NCI-H460 (cell line): Measurements from ENCODE around the gene HJURP. TPM values are rescaled to one million over a fixed set of nuclear protein-coding genes. Genes with fewer than 3 reads are reported as not detected.

Experiments used
- DNase-seq: peaks from one replicate; pipeline ENCODE4 v3.0.0-alpha.2; 2016; ENCODE audit warnings: low read depth; ENCODE audit errors: extremely low read depth
- total RNA-seq: library from RNA; depleted of rRNA; stranded (reverse); fragments of >200 nt; shearing (Covaris generic); gene quantifications from 2 replicates; pipeline ENCODE4 v1.2.3, GENCODE V29; 2014; rRNA removed

HJURP gene
- total RNA-seq, 1 experiment from 2014 or later, result 106 TPM

- DNase-seq, result no peak
Measured at GRCh38 chr2:233798335-233799086, 55.8 kb downstream of the HJURP start.

GRCh38 chr2:233796254-233796653 lies 58.1 kb downstream of the HJURP start:
- DNase-seq, result no peak

- no peak for DNase-seq
Measured at GRCh38 chr2:233795735-233796171, 58.6 kb downstream of the HJURP start.

DNA sequence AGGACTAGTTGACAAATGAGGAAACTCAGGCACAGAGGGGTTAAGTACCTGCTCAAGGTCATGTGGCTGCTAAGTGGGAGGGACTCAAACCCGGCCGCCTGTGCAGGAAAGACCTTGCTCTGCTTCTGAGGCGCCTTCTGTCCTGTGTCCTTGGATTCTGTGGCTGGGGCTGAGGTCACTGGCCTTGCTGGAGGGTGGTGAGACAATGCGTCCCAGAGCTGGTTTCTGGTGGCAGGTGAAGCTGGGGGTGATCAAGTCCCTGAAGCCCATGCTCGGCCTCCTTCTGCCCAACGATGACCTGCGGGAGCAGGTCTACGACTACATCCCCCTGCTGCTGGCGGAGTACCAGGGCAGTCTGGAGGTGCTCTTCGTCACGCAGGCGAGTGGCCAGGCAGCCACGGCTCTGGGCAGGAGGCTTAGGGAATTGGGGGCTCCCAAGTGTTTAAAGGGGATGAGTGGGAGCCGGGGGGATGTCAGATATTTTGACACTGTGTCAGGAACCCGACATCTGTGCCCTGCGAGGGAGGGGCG lies 60.1 kb downstream of the HJURP start:
- DNase-seq, result no peak

DNA sequence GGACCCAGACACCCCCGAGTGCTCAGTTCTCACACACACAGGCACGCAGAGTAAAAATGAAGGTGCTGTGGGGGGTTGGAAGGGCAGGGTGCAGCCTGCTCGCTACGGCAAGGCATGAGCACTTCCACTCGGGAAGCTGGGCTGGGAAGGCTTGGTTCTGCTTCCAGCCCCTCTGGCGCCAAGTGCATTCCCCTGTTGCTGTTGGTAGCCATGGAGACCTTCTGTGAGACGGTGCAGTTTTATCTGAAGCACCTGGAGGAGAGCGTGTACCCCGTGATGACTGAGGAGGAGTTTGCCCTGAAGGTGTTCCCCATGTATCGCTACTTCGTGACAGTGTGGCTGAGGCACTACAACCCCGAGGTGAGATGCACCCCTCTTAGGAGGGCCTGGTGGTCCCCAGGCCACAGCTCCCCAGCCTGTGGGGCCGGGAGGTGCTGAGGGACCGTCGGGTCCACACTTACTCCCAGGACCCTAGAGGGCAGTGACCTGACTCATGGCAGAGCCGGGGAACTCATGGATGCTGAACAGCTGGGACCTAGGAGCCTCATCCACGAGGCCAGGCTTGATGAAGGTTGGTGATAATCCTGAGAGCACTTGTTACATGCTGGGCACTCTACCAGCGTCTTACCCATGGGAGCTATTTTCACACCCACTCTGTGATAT lies 60.7 kb downstream of the HJURP start:
- DNase-seq, result no peak

- DNase-seq, result no peak
Measured at GRCh38 chr2:233792720-233793119, 61.6 kb downstream of the HJURP start.

DNA sequence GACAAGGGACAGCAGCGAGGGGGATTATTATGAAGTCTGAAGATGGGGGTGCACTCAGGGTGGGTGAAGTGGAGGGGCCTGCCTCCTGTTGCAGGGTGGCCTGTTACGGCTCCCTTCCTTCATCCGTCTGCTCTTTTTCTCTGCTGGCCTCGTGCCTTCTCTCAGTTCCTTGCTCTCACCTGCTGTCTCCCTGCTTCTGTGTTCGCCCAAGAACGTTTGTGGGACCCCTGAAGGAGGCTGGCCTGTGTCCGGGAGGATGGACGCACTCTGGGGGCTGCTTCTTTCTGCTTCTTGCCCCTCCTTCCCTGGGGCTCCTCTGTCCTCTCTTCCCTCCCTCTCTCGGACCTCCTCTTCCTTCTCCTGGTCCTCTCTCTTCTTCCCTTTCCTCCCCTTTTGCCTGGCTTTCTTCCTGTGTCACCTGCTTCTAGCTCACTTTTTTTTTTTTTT lies 62.4 kb downstream of the HJURP start:
- DNase-seq, result no peak

DNA sequence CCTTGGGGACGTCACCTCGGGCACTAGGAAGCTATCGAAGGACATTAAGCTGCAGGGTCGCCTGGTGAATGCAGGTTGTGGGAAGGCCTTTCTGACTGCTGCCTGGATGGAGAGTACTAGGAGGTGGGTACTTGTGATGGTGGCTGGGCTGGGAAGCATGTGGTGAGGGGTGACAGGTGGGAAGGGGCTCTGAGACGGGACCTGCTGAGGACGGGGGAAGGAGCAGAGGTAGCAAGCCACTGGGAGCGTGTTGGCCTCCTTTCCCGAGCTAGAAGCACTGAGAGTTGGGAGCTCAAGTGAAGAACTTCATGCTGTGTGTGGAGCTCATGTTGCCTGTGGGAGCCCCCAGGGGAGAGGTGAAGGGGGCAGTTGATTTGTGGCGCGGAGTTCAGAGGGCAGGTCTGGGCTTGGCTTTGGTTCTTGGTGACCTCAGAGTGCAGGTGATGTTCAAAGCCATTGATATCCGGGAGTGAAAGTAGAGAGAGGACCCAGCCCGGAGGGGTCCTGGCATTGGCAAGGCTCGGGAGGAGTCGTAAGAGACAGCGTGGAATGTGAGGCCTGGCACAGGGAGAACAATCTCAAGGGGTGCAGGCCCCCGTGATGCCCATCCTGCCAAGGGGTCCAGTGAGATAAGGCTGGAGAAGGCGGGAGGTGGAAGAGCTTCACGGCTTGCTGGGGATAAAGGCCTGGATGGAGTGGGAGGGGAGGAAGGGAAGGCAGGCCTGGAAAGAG lies 63.0 kb downstream of the HJURP start:
- no peak for DNase-seq

DNA sequence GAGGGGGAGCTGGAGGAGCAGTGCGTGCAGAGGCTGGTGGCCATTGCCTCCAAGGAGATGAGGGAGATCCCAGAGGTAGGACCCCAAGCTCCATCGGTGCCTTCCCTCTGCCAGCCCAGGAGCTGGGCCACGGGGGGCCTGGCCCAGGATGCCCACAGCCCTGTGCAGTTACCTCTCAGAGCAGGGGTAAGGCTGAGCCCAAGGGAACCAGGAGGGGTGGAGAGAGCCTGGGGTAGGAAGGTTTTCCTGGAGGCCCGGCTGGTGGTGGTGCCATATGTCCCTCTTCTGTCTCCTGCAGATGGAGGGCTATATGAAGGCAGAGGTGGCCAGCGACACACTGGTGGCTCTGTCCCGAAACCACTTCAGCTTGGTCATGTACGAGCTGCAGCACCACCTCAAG lies 64.8 kb downstream of the HJURP start:
- DNase-seq, result no peak

Other genes starting within 250 kb of the HJURP start
- not detected in 2 replicates for gene UGT1A8, start 236.9 kb downstream of the HJURP start, total RNA-seq
- gene UGT1A10, start 218.1 kb downstream of the HJURP start, total RNA-seq, result not detected in 2 replicates
- gene UGT1A9, start 182.6 kb downstream of the HJURP start, total RNA-seq, result not detected in 2 replicates
- not detected in 2 replicates for gene UGT1A7, start 172.6 kb downstream of the HJURP start, total RNA-seq
- gene UGT1A6, start 161.6 kb downstream of the HJURP start, total RNA-seq, result not detected in 2 replicates
- gene UGT1A5, start 141.6 kb downstream of the HJURP start, total RNA-seq, result not detected in 2 replicates
- 0.20 TPM in 1 of 2 replicates, not detected in the other for gene UGT1A4, start 135.8 kb downstream of the HJURP start, total RNA-seq
- not detected in 2 replicates for gene UGT1A3, start 125.5 kb downstream of the HJURP start, total RNA-seq
- not detected in 2 replicates for gene UGT1A1, start 94.3 kb downstream of the HJURP start, total RNA-seq
- gene MROH2A, start 76.2 kb downstream of the HJURP start, total RNA-seq, result not detected in 2 replicates
- gene TRPM8, start 62.8 kb upstream of the HJURP start, total RNA-seq, result not detected in 2 replicates
- gene SPP2, start 196.2 kb upstream of the HJURP start, total RNA-seq, result not detected in 2 replicates